ENCODE measurements around the gene ESYT1. TPM values are rescaled to one million over a fixed set of nuclear protein-coding genes. Genes with fewer than 3 reads are reported as not detected.

Gene ESYT1
- total and polyA plus RNA-seq, 9 of the 15 experiments (the other 6 are each of a cell fraction or from before 2014, with no cell fraction given): 132 to 420 (median 164) TPM

DNA sequence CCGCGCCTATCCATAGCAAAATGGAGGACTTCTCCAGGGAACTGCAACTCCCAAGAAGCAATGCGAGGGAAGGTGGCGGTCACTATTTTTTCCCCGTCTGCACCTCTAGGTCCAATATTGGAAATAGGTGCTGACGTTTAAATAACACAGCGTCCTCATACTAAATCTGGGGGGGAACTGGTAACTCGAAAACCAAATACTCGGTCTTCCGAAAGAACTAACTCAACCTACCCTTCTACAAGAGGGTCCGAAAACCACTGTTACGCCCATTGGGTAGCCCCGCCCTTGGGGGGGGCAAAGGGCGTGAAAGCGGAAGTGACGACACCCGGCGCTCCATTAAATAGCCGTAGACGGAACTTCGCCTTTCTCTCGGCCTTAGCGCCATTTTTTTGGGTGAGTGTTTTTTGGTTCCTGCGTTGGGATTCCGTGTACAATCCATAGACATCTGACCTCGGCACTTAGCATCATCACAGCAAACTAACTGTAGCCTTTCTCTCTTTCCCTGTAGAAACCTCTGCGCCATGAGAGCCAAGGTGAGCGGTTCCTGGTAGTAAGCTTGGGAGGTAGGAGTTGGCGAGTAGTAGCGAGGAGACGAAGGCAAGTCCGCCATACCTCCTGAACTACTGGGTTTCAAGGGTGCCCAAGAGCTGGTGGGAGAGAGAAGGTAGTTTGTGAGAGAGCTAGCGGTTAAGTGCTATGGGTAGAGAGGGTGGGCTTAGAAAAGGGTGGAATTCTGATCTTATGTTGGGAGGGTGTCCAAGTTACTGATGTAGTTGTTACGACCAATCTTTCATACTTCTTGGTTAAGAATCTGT is 11.6 kb upstream of the ESYT1 start, which contains the start of gene RPL41 (continued):
- peak in 1 of 2 experiments; percentile 66; a peak in 1 of 4 replicates for TF ChIP-seq ZMIZ1 (IDR thresholded peaks at IDR 0.05; ENCODE audit: low read depth in 2 of 2, low read length in 2 of 2)
- no peak for TF ChIP-seq ZNF57 (CRISPR knock-in tag; IDR thresholded peaks at IDR 0.05)
- peak; percentile 100 for TF ChIP-seq POLR2B (IDR thresholded peaks at IDR 0.05; ENCODE audit: low read depth, partially characterized antibody)
- TF ChIP-seq ZNF311 (CRISPR knock-in tag; IDR thresholded peaks at IDR 0.05): no peak
- no peak for TF ChIP-seq DACH1 (IDR thresholded peaks at IDR 0.05; ENCODE audit: partially characterized antibody)
- TF ChIP-seq KLF6 (CRISPR knock-in tag; IDR thresholded peaks at IDR 0.05; ENCODE audit: borderline replicate concordance): no peak
- no peak for TF ChIP-seq ZNF398 (CRISPR knock-in tag; IDR thresholded peaks at IDR 0.05)
- peak; percentile 87 for TF ChIP-seq KLF1 (tag; IDR thresholded peaks at IDR 0.05)
- peak; percentile 59 for TF ChIP-seq JUND (IDR thresholded peaks at IDR 0.05; ENCODE audit: borderline replicate concordance, low read depth, low read length)
- TF ChIP-seq JUND (tag; IDR thresholded peaks at IDR 0.05; ENCODE audit: borderline replicate concordance, low read depth, low read length): peak; percentile 81; the same call in 2 of the 3 replicates
- no peak for TF ChIP-seq HIVEP1 (CRISPR knock-in tag; IDR thresholded peaks at IDR 0.05)
- TF ChIP-seq, protein P1, sequence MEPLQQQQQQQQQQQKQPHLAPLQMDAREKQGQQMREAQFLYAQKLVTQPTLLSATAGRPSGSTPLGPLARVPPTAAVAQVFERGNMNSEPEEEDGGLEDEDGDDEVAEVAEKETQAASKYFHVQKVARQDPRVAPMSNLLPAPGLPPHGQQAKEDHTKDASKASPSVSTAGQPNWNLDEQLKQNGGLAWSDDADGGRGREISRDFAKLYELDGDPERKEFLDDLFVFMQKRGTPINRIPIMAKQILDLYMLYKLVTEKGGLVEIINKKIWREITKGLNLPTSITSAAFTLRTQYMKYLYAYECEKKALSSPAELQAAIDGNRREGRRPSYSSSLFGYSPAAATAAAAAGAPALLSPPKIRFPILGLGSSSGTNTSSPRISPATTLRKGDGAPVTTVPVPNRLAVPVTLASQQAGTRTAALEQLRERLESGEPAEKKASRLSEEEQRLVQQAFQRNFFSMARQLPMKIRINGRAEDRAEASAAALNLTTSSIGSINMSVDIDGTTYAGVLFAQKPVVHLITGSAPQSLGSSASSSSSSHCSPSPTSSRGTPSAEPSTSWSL (CRISPR knock-in tag; IDR thresholded peaks at IDR 0.05; ENCODE audit: borderline replicate concordance): no peak
- TF ChIP-seq, protein P2, sequence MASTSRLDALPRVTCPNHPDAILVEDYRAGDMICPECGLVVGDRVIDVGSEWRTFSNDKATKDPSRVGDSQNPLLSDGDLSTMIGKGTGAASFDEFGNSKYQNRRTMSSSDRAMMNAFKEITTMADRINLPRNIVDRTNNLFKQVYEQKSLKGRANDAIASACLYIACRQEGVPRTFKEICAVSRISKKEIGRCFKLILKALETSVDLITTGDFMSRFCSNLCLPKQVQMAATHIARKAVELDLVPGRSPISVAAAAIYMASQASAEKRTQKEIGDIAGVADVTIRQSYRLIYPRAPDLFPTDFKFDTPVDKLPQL (IDR thresholded peaks at IDR 0.05; ENCODE audit: extremely low read depth, insufficient read length): peak; percentile 94
- peak; percentile 97 for TF ChIP-seq GABPB1 (CRISPR knock-in tag; IDR thresholded peaks at IDR 0.05)
- TF ChIP-seq ZNF586 (CRISPR knock-in tag; conservative IDR thresholded peaks at IDR 0.05): no peak
- no peak for TF ChIP-seq HMGN3 (IDR thresholded peaks at IDR 0.05; ENCODE audit: borderline replicate concordance, extremely low read depth, insufficient read length, low read depth, low read length)
- TF ChIP-seq YBX1 (IDR thresholded peaks at IDR 0.05): no peak
- TF ChIP-seq NFRKB (IDR thresholded peaks at IDR 0.05; ENCODE audit: low read depth): peak; percentile 100
- no peak for TF ChIP-seq ETS2 (tag; IDR thresholded peaks at IDR 0.05; ENCODE audit: borderline replicate concordance, poor library complexity, severe bottlenecking)
- TF ChIP-seq SMAD2 (IDR thresholded peaks at IDR 0.05; ENCODE audit: low read depth, low read length): no peak

Measured in K562 (cell line).